ENCODE measurements around the gene KDM5B.

The KDM5B gene

GRCh38 chr1:202804126-202804525, 4.1 kb downstream of the KDM5B start:
- no peak overlapping the region for H3K4me3 ChIP-seq (ENCODE audit: low read length)
- DNase-seq = no peak
- H3K79me2 ChIP-seq (ENCODE audit: low read length) = no peaks in the 10 kb centered on the region
- H3K27me3 ChIP-seq (replicated peaks; ENCODE audit: insufficient read depth, low read length) = peaks cover 15% of the 10 kb centered on the region
- H3K27ac ChIP-seq (ENCODE audit: low read length) = no peak overlapping the region
- TF ChIP-seq EZH2phosphoT487 (IDR thresholded peaks at IDR 0.05; ENCODE audit: low read length) = no peak
- TF ChIP-seq CTCF (IDR thresholded peaks at IDR 0.05; ENCODE audit: low read length) = no peak
- no peak for TF ChIP-seq EZH2 (optimal IDR thresholded peaks at IDR 0.05; ENCODE audit: low read depth, low read length)
- H2AFZ ChIP-seq (ENCODE audit: low read length) = no peak overlapping the region
- H4K20me1 ChIP-seq (ENCODE audit: insufficient read depth, low read length) = no peaks in the 10 kb centered on the region
- H3K4me1 ChIP-seq (ENCODE audit: low read length) = peaks cover under 1% of the 10 kb centered on the region; the same call in 1 of the 2 replicates
- no peaks in the 10 kb centered on the region for H3K9me2 ChIP-seq (replicated peaks; ENCODE audit: insufficient read depth, low read length)
- no peak overlapping the region for H3K4me2 ChIP-seq (ENCODE audit: low read depth, low read length)
- no peak overlapping the region for H3K9ac ChIP-seq (ENCODE audit: low read length)
- no peaks in the 10 kb centered on the region for H3F3A ChIP-seq (ENCODE audit: insufficient read depth, low read length)
- H3K36me3 ChIP-seq (replicated peaks; ENCODE audit: insufficient read depth, low read length) = no peaks in the 10 kb centered on the region
- no peaks in the 10 kb centered on the region for H3K9me3 ChIP-seq (replicated peaks; ENCODE audit: insufficient read depth, low read length)

- Histone ChIP-seq H3K9ac (ENCODE audit: low read length) (no peak overlapping the region), H3K4me2 (ENCODE audit: low read depth, low read length) (no peak overlapping the region)
Measured at GRCh38 chr1:202802998-202803932, 5.0 kb downstream of the KDM5B start.

GRCh38 chr1:202802034-202802433, 6.2 kb downstream of the KDM5B start:
- no peak for TF ChIP-seq CTCF (IDR thresholded peaks at IDR 0.05; ENCODE audit: low read length)
- TF ChIP-seq EZH2 (optimal IDR thresholded peaks at IDR 0.05; ENCODE audit: low read depth, low read length) = no peak
- TF ChIP-seq EZH2phosphoT487 (IDR thresholded peaks at IDR 0.05; ENCODE audit: low read length) = no peak
- Histone ChIP-seq H3K4me1 (ENCODE audit: low read length) (peaks cover 7% of the 10 kb centered on the region), H3K9me2 (replicated peaks; ENCODE audit: insufficient read depth, low read length) (no peaks in the 10 kb centered on the region), H2AFZ (ENCODE audit: low read length) (no peak overlapping the region), H3F3A (ENCODE audit: insufficient read depth, low read length) (no peaks in the 10 kb centered on the region; the same call in 1 of the 2 replicates), H3K4me2 (ENCODE audit: low read depth, low read length) (no peak overlapping the region), H4K20me1 (ENCODE audit: insufficient read depth, low read length) (no peaks in the 10 kb centered on the region), H3K79me2 (ENCODE audit: low read length) (no peaks in the 10 kb centered on the region), H3K36me3 (replicated peaks; ENCODE audit: insufficient read depth, low read length) (no peaks in the 10 kb centered on the region), H3K27me3 (replicated peaks; ENCODE audit: insufficient read depth, low read length) (0 out of 2 replicates have a peak, but pooled peaks cover 7% of the 10 kb centered on the region), H3K9me3 (replicated peaks; ENCODE audit: insufficient read depth, low read length) (no peaks in the 10 kb centered on the region), H3K27ac (ENCODE audit: low read length) (no peak overlapping the region), H3K4me3 (ENCODE audit: low read length) (no peak overlapping the region), H3K9ac (ENCODE audit: low read length) (no peak overlapping the region)
- DNase-seq = no peak

More at GRCh38 chr1:202802998-202803932, 5.0 kb downstream of the KDM5B start:
- H3K27me3 ChIP-seq (replicated peaks; ENCODE audit: insufficient read depth, low read length) = 0 out of 2 replicates have a peak, but pooled peaks cover 7% of the 10 kb centered on the region
- no peaks in the 10 kb centered on the region; the same call in 1 of the 2 replicates for H3F3A ChIP-seq (ENCODE audit: insufficient read depth, low read length)
- peaks cover 7% of the 10 kb centered on the region for H3K4me1 ChIP-seq (ENCODE audit: low read length)
- no peaks in the 10 kb centered on the region for H3K36me3 ChIP-seq (replicated peaks; ENCODE audit: insufficient read depth, low read length)
- no peak overlapping the region for H3K4me3 ChIP-seq (ENCODE audit: low read length)
- no peaks in the 10 kb centered on the region for H4K20me1 ChIP-seq (ENCODE audit: insufficient read depth, low read length)
- H3K9me3 ChIP-seq (replicated peaks; ENCODE audit: insufficient read depth, low read length) = no peaks in the 10 kb centered on the region
- no peak for TF ChIP-seq EZH2 (optimal IDR thresholded peaks at IDR 0.05; ENCODE audit: low read depth, low read length)
- TF ChIP-seq CTCF (IDR thresholded peaks at IDR 0.05; ENCODE audit: low read length) = no peak
- TF ChIP-seq EZH2phosphoT487 (IDR thresholded peaks at IDR 0.05; ENCODE audit: low read length) = no peak
- H3K9me2 ChIP-seq (replicated peaks; ENCODE audit: insufficient read depth, low read length) = no peaks in the 10 kb centered on the region
- DNase-seq = no peak
- H2AFZ ChIP-seq (ENCODE audit: low read length) = no peak overlapping the region
- no peak overlapping the region for H3K27ac ChIP-seq (ENCODE audit: low read length)
- H3K79me2 ChIP-seq (ENCODE audit: low read length) = no peaks in the 10 kb centered on the region
